Mesenteric fat pad (tissue), 1 donor: ENCODE results near the gene NME7. TPM values are rescaled to one million over a fixed set of nuclear protein-coding genes. Genes with fewer than 3 reads are reported as not detected.

Experiments
- DNase-seq: peaks from one replicate; pipeline ENCODE4 v3.0.0-alpha.2; 2020; ENCODE audit warnings: low spot score
- total RNA-seq: library from RNA; stranded (reverse); fragmentation: NEBNext Ultra II Directional; extraction: Animal tissue kit (Norgen Biotek cat#: 25700); gene quantifications from one replicate; pipeline ENCODE4 v1.2.1, GENCODE V29; 2021
- donor health status: DM: yes; HTN: yes; CAD: no.

NME7 gene
- total RNA-seq, 1 donor from 2014 or later, result 10.8 TPM

DNA sequence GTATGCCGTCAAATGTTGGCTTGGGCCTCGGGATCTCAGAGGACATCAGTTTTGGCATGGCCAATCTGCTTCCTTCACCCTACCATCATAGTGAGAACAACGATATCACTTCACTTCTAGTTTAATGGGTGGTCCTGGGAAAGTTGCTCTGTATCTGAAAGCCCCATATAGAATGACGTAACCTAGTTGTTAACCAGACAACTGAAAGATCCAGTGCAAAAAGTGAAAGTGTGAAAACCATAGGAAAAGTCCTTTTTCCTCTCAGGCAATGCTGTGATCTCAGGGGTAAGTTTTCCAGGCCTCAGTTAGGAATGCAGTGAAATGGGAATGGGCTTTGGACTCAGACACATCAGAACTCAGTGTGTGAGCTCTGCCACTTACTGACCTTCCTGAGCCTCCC, 279.7 kb downstream of the NME7 start:
- DNase-seq, result no peak

DNA sequence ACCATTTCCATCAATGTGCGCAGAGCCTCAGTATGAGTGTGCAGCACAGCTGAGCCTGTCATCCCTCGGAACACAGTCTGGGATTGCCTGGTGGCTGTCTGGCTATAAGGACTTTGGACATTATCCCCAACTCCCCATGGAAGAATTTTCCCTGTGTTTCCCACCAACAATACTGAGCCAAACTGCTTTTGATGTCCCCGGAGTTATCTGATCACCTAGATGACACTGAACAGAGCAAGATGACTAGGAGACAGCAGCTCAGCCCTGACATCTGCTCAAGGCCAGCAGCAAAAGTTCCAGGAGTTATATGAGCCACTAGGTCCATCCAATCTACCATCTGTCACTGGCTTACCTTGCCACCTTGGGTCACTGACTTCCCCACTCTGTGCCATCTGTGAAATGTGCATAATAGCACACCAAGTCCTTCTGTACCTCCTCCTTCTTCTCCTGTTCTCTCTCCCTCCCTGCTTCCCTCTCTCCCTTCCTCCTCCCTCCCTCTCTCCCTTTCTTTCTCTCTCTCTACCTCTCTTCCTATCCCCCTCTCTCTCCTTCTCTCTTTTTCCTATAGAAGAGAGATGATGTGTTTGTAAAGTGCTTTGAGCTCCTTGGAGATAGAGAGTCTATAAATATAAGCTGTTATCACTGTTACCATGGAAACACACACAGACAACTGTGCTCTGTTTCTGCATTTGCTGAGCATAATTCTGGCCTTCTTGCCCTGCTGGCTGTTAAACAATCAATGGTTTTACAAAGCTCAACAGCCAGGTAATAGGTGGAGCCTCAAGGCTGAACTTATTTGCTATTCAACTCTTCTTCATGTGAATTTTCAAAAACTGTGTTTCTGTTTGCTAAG, 280.8 kb downstream of the NME7 start:
- DNase-seq, result no peak

DNA sequence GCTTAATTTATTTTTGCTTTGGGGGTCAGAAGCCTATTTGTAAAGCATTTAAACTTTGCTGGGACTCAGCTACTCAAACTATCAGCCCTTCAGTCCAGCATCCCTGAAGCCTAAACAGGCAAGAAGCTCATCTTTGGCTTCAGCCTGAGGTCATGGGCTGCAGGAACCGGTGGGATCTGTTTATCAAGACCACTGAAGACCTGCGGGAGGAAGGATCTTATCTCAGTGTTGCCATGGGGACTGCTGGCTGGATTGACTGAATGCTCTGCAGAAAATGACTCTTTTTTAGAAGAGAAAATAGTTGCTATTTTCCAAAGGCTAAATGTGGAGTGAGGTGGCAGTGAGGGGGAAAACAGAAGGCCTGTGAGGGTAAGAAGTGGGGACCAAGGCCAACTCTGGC, 281.7 kb downstream of the NME7 start:
- no peak for DNase-seq

Other genes starting within 250 kb of the NME7 start
- gene BLZF1, start 398 bp upstream of the NME7 start, total RNA-seq, result 21.4 TPM
- 0.58 TPM for gene CCDC181, start 59.7 kb upstream of the NME7 start, total RNA-seq
- gene SLC19A2, start 118.1 kb upstream of the NME7 start, total RNA-seq, result 53.9 TPM
- 3.8 TPM for gene F5, start 218.7 kb upstream of the NME7 start, total RNA-seq